NCI-H226 (cell line): ENCODE results near the gene GRAPL.
"Not testable (repeated sequence)": the region's sequence is repeated elsewhere in the genome, so short reads cannot be mapped to it uniquely, and the experiment has no call there.

Source experiments
- DNase-seq: peaks from one replicate; pipeline ENCODE4 v3.0.0-alpha.2; 2015

GRAPL gene

DNA sequence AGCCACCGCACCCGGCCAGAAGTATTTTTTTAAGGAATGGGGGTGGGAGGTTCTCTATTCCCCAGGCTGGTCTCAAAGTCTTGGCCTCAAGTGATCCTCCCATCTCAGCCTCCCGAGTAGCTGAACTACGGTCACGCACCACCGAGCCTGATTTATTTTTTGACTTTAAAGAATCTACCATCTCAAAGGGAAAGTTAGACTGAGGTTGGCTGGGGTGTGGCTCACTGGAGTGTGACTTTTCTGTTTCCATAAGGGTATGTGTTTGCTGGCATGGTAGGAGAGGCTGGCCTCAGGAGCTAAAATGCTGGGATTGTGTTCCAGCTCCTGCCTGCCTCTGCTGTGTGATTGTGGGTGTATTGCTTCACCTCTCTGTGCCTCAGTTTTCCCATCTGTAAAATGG, 10.6 kb downstream of the GRAPL start:
- not testable (repeated sequence) for DNase-seq

DNA sequence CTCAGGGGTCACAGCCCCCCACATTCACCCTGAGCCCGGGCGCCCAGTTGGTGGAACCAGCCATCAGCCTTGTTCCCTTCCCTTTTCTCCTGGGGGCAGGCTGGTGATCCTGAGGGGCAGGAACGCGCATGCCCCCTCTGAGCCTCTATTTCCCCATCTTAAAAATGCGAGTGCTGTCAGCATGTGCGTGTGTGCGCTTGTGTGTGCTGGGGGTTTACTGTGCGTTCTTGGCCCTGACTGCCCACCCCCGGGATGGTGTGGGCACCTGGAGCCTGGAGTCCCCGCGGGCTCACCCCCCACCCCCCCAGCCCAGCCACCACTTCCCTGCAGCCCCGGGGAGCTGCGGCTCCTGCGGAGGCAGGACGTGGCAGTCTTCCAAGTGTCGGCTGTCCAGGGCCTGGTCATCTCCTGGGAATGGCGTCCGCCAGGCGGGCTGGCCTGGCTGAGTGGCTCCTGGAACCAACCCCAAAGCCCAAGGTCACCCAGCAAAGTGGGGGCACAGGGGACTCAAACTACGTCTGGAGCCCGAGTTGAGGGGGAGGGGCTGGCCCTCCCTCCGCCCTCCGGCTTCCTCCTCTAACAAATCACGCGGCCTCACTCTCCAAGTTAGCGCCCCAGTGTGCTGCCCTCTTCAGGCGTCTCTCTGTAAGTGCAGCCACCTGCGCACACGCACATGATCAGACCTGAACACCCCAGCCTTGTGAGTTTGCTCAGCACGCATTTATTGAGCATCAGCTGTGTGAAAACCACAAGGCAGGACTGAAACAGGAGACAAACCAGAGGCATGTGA, 14.2 kb downstream of the GRAPL start:
- not testable (repeated sequence) for DNase-seq

DNA sequence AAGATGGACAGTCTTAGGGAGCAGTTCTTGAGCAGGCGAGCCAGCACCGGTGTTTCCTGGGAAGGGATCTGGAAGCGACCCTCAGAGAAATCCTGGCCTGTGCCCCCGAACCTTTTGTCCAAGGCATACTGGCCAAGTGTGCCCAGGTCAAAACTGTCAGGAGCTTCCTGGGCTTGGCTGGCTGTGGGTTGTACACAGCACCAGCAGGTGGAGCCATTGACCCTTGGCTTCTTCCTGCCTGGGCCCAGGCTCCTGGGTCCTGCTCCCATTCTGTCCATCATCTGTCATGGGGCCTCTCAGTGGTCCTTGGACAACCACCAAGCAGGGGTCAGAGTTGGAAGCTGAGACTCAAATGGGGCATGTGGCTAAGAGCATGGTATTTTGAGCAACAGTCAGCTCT, 15.0 kb downstream of the GRAPL start:
- not testable (repeated sequence) for DNase-seq

DNA sequence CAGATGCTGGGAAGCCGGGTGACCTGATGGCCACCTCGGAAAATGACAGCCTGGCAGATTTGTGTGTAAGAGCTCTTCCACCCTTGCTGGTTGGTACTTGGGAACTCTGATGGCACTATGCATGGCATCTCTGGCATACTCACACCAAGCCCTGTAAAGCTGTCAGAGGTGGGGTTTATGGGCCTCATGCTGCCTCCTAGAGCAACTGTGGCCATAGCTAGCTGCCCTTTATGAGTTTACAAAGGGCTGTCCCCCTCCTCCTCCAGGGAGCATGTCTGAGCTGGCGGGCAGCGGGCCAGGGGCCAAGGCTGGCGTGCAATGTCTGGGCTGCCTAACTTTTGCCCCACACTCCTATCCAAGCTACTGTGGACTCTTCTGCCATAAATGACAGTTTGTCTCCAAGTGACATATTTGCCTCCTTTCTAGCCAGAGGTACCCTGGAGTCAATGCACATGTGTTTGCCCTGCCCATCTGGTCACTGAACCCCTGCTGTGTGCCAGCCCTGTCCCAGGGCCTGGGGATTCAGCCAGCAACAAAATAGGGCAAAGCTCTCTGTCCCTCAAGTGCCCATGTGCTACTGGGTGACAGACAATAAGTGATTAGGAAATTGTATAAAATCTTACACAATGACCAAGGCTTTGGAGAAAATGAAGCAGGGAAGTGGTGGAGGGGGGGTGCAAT, 15.8 kb downstream of the GRAPL start:
- DNase-seq: not testable (repeated sequence)

DNA sequence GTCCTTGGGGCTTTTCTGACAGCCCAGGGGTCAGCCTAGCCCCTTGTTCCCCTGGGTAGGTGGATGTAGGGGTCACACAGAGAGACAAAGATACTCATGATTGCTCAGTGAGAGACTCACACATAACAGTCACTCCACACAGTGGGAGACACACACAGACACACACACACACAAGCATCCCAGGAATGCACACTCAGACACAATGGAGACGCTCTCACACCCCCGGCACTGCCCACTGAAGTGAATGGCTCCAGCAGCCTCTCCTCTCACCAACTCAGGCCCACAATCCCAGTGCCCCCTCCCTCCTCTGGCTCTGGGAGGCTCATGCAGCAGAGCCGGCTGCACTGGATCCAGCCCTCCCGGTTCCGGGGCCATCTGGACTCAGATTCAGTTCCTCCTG, 17.0 kb downstream of the GRAPL start:
- DNase-seq: not testable (repeated sequence)

DNA sequence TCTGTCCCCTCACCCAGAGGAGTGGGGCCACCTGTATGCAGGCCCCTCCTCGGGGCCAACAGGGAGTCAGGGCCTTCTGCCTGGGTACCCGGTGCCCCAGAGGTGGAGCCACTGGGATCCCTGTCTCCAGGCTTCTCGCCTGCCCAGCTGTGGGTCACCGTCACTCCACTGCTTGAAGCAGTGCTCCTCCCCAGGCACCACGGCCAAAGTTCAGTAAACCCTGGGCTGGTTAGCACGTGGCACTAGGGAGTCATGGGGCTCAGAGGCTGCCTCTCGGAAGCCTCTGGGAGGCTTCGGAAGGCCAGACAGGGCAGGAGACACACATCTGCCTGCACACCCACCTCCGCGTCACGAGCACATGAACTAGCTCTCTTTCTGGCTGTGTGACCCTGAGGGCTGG, 18.1 kb downstream of the GRAPL start:
- DNase-seq: not testable (repeated sequence)

DNA sequence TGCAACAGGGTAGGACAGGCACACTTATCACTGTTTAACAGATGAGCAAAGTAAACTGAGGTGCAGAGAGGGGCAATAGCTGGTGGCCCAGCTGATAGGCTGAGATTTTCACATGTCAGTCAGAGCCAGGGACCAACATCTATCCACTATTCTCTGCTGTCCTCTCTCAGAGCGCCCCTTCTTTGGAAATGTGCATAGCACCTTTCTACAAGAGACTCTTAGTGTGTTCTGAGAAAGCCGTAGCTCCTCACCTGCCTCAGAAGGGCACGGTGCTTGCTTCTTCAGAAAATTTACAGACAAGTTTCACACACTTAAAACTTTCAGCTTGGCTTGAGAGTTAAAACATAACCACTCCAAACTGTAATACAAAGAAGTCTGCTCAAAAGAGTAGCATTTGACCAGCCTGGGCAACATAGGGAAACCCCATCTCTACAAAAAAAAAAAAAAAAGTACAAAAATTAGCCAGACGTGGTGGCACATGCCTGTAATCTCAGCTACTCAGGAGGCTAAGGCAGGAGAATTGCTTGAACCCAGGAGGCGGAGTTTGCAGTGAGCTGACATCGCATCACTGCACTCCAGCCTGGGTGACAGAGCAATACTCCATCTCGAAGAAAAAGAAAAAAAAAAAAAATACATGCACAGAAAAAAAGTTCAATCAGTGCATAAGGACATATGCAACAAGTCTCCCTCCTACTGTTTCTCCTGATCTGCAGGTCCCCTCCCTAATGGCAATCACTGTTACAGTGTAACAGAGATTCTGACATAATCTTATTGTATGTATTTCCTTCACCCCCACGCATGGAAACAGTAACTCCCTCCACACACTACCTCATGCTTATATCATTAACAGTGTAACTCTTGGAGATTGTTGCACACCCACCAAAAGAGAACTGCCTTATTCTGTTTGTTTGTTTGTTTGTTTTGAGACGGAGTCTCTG, 23.6 kb downstream of the GRAPL start:
- not testable (repeated sequence) for DNase-seq

DNA sequence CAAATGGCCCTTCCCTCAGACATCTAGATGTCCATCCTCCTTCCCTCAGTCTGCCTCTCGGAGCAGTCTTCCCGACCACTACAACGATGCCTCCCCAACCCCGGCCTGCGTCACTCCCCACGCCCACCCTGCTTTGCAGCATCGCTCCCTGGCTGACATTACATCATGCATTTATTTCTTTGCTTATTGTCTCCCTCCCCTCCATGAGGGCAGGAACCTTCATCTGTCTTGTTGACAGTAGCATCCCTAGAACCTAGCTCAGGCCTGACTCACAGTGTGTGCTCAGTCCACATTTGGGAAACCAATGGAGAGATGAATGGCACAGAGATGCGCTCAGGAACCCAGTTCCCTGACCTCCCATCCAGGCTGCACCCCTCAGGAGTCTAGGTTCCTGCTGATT, 30.2 kb downstream of the GRAPL start:
- DNase-seq: not testable (repeated sequence)

DNA sequence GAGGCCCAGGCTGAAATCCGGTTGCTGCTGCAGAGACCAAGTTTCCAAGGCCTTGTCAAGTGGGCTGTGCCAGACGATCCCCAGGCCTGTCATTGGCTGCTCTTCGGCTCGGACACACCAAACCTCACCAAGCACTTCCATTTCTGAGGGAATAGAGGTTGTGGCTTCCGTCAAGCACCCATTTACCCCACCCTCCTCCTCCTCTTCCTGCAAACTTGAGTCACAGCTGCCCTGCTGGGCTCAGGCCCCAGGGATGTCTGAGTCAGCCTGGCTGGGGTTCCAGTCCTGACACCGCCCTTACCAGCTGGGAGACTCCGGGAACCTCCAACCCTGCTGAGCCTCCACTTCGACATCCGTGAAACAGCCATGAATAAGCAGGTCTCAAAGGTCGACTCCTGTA, 31.1 kb downstream of the GRAPL start:
- not testable (repeated sequence) for DNase-seq

DNA sequence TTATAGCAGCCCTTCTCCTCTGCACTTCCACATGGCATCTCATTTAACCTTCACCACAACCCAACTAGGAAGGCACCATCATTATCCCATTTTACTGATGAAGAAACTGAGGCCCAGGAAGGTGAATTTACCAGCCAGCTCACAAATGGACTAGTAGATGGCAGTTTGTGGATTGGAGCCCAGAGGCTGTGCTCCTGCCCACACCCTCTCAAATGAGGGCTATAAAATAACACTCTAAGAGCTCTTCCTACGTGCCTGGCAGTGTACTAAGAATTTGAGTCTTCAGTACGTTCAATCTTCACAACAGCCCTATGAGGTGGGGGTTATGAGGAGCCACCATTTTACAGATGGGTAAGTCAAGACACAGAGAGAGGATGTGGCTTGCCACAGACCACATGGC, 31.5 kb downstream of the GRAPL start:
- not testable (repeated sequence) for DNase-seq

DNA sequence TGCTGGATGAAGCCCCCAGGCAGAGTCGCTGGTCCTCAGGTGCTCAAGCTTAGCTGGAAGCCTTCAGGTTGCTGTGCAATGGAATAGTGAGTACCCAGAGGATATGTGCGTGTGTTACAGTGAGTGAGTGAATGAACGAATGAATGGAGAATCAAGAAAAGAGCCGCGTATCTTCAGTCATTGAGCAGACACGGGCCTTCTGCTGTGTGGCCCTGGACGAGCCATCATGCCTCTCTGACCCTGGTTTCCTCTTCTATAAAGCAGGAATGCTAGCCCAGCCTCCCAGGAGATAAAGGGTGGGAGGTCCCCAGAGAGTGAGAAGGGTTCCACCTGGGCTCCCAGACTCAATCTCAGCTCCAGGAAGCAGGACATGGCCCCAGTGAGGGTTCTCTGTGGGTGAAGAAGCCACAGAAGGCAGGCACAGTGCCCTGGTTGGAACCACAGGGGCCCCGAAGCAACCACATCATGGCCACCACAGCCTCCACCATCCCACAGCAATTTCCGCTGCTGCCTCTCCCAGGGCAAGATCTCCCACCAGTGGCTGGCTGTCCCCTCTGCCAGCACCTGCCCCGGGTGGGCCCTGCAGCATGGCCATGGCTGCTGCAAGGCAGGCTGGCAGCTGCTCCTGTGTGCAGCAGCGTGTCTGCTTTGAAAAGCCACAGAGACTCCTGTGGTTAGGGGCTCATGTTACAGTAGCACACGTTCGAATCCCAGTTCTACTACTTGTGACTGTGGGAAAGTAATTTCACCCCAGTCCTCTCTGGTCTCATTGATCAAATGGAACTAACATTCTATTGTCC, 34.1 kb downstream of the GRAPL start:
- DNase-seq: not testable (repeated sequence)

DNA sequence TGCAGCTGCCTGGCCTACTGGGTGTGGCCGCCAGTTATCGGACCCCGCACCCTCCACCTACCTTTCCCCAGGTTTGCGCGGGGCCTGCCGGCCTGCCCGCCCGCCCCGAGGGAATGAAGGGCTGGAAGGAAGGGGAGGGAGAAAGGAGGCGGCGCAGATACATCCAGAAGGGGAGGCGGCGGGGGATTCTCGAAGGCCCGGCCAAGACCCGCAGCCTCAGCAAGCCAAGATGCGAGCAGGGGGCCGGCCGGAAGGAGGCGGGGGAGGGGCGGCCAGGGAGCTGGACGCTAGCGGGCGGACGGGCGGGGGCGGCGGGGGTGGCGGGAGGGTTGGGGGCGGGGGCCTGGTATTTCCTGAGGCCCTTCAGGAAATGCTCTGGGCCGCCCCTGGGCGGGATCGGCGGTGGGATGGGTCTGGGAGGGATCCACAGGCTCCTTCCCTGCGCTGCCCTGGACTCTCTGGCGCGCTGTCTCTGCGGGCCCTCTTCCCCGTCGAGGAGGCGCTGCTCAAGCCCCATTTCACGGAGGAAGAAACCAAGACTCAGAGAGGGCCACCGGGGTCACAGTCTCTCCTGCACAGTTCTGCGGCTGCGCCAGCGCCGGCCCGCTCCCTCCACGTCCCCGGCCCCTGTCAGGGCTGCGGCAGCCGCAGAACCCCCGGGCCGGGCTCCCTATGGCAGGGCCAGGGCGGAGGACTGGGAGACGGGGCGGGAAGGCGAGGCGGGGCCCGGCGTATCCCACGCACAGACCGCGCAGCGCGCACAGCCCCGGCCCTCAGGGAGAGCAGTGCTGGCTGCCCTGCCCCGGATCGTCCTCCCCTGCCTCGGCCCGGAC, 35.2 kb downstream of the GRAPL start:
- not testable (repeated sequence) for DNase-seq

DNA sequence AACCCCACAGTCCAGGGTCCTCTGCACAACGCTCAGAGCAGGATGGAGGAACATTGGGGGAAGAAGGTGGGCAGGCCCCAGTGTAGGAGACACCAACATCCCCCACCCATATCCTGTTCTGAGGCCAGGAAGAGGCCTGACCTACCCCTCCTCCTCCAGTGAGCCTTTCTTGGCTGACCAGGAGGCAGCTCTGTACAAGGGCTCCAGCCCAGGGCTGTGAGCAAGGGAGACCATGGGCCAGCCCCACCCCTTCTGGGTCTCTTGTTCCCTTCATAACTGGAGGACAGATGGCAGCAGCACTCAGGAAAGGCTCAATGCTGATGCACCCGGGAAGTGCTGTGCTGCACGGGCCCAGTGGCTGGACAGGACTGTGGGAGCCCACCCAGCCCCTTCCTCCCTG, 47.0 kb downstream of the GRAPL start:
- DNase-seq: not testable (repeated sequence)

DNA sequence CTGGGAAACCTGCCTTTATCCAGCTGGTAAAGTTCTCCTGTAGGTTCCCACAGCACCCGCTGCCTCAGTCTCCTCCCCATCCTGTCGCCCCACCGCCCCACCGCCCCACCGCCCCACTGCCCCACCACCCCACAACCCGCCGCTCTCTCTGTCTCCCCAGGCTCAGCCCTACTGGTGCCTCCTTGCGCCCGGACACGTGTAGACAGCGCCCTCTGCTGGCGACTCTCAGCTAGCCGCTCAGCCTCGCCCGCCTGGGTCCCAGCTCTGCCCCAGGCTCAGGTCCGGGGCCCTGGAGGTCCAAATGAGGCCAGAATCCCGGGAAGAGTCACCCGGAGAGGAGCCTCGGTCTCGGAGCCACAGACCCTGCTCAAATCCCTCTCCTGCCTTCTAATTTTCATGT, 48.0 kb downstream of the GRAPL start:
- not testable (repeated sequence) for DNase-seq

DNA sequence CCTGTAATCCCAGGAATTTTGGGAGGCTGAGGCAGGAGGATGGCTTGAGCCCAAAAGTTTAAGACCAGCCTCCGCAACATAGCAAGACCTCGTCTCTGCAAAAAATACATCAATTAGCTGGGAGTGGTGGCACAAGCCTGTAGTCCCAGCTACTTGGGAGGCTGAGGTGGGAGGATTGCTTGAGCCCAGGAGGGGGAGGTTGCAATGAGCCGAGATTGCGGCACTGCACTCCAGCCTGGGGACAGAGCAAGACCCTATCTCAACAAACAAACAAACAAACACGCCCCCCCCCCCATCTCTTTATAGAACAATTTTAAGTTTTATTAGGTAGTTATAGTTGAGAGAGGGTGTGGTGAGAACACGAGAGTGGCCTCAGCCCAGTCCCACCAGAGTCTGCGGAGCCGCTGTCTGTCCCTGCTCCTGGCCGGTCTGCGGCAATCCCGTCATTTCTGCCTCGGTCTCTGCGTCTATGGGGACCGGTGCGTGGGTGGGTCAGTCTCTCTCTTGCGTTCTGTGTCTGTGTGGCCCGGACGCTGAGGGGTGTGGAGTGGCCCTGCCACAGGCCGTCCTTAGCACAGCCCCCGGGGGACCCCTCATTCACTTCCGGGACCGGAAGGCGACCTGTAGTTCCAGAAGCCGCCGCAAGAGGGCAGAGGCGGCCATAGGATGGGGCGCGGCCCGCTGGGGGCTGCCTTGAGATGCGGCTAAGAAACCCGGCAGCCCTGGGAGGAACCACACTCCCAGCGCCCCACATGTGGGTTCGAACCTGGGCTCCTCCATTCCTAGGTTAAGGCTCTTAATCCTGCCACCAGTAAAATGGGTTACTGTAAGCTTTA, 53.9 kb downstream of the GRAPL start:
- not testable (repeated sequence) for DNase-seq

DNA sequence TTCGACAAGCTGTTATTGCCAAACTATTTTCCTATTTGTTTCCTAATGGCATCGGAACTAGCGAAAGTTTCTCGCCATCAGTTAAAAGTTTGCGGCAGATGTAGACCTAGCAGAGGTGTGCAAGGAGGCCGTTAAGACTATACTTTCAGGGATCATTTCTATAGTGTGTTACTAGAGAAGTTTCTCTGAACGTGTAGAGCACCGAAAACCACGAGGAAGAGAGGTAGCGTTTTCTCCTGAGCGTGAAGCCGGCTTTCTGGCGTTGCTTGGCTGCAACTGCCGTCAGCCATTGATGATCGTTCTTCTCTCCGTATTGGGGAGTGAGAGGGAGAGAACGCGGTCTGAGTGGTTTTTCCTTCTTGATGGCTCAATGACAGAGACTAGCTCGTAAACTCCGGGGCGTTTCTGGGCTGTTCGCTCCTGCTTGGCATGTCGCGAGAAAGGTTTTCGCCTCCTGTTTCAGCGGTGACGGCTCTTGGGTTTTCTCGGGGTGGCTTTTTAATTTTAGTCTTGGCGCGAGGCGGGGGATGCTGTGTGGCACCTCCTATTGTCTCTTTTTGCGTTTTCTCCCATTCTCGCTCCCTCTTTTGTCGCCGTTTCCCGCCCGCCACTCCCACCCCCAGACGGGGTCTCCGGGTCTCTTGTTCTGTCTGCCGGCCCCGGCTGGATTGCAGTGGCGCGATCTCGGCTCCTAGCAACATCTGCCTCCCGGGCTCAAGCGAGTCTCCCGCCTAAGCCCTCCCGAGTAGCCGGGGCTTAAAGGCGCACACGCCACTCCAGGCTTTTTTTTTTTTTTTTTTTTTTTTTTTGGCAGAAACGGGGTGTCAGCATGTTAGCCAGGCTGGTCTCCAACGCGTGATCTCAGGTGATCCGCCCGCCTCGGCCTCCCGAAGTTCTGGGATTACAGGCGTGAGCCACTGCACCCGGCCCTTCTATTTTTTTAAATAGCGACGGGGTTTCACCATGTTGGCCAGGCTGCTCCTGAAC, 60.8 kb downstream of the GRAPL start:
- not testable (repeated sequence) for DNase-seq

DNA sequence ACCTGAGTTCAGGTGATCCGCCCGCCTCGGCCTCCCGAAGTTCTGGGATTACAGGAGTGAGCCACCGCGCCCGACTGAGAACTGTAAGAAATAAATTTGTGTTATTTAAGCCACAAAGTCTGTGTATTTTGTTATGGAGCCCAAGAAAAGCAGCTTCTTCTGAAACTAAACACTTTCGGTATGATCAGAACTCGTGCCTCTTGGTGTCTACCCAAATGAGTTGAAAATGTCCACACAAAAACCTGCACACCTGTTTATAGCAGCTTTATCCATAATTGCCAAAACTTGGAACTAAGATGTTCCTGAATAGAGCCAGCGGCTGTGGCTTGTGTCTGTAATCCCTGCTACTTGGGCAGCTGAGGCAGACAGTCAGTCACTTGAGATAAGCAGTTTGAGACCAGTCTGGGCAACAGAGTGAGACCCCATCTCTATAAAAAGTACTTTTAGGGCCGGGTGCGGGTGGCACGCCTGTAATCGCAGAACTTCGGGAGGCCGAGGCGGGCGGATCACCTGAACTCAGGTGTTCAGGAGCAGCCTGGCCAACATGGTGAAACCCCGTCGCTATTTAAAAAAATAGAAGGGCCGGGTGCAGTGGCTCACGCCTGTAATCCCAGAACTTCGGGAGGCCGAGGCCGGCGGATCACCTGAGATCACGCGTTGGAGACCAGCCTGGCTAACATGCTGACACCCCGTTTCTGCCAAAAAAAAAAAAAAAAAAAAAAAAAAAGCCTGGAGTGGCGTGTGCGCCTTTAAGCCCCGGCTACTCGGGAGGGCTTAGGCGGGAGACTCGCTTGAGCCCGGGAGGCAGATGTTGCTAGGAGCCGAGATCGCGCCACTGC, 61.7 kb downstream of the GRAPL start:
- DNase-seq: not testable (repeated sequence)

DNA sequence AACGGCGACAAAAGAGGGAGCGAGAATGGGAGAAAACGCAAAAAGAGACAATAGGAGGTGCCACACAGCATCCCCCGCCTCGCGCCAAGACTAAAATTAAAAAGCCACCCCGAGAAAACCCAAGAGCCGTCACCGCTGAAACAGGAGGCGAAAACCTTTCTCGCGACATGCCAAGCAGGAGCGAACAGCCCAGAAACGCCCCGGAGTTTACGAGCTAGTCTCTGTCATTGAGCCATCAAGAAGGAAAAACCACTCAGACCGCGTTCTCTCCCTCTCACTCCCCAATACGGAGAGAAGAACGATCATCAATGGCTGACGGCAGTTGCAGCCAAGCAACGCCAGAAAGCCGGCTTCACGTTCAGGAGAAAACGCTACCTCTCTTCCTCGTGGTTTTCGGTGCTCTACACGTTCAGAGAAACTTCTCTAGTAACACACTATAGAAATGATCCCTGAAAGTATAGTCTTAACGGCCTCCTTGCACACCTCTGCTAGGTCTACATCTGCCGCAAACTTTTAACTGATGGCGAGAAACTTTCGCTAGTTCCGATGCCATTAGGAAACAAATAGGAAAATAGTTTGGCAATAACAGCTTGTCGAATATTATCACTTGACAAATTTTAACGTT, 62.5 kb downstream of the GRAPL start:
- not testable (repeated sequence) for DNase-seq
